ENCODE results near the gene PBX1. TPM values are rescaled to one million over a fixed set of nuclear protein-coding genes. Genes with fewer than 3 reads are reported as not detected.

The PBX1 gene
- total and polyA plus RNA-seq, 2 donors (not counting 3 experiments of a cell fraction or from before 2014, with no cell fraction given) = 10.7 to 24.1 TPM

GRCh38 chr1:164610538-164611222, 51.7 kb downstream of the PBX1 start:
- TF ChIP-seq POLR2AphosphoS5 (IDR thresholded peaks at IDR 0.05; ENCODE audit: insufficient read depth, low read depth, low read length) (no peak), FOS (IDR thresholded peaks at IDR 0.05; ENCODE audit: borderline replicate concordance, insufficient read depth, low read length) (no peak), MAX (IDR thresholded peaks at IDR 0.05; ENCODE audit: insufficient read depth, insufficient read length) (no peak), POLR2A (IDR thresholded peaks at IDR 0.05; ENCODE audit: low read depth, low read length) (no peak), EZH2 (IDR thresholded peaks at IDR 0.05; ENCODE audit: borderline replicate concordance, low read depth, low read length, severe bottlenecking) (no peak)
- Histone ChIP-seq H3K27ac (ENCODE audit: insufficient read depth, low read depth, low read length) (no peak overlapping the region), H3K27me3 (ENCODE audit: control insufficient read depth in 2 of 2, insufficient read depth in 2 of 2, low read length in 2 of 2) (no peaks in the 10 kb centered on the region), H3K9me3 (replicated peaks; ENCODE audit: control insufficient read depth, insufficient read depth, low read length) (no peaks in the 10 kb centered on the region), H2AFZ (ENCODE audit: low read depth, low read length) (no peak overlapping the region), H3K79me2 (ENCODE audit: control insufficient read depth, insufficient read depth, low read length) (no peaks in the 10 kb centered on the region), H3K9me1 (replicated peaks; ENCODE audit: control insufficient read depth, extremely low read depth, insufficient read depth, low read length) (no peaks in the 10 kb centered on the region), H3K4me1 (ENCODE audit: control insufficient read depth, extremely low read depth, insufficient read depth, low read length) (peaks cover 7% of the 10 kb centered on the region), H3K36me3 (ENCODE audit: control insufficient read depth in 2 of 2, extremely low read depth in 1 of 2, insufficient read depth in 2 of 2, low read length in 2 of 2) (no peaks in the 10 kb centered on the region), H3K4me3 (replicated peaks in 1 of 3; ENCODE audit: insufficient read depth in 1 of 3, low read depth in 1 of 3, low read length in 3 of 3) (no peak overlapping the region), H4K20me1 (replicated peaks; ENCODE audit: control insufficient read depth, extremely low read depth, insufficient read depth, low read length) (no peaks in the 10 kb centered on the region), H3K4me2 (ENCODE audit: insufficient read depth, low read length) (no peak overlapping the region), H3K9ac (replicated peaks; ENCODE audit: extremely low read depth, insufficient read depth, low read length) (no peak overlapping the region)
- POLR2A ChIA-PET = no interaction called here
- DNase-seq (ENCODE audit: low read depth, low spot score) (no peak), FAIRE-seq (no peak)
- dilution Hi-C loops (cut with MboI; ENCODE audit: extremely low pct_ligation_motif_present, low sequenced_read_pairs) (no loop called here), intact Hi-C loops (cut with micrococcal nuclease) (loop anchor here (1.0 kb wide), 1 partner anchor 51 kb away; the partner anchor contains the start of gene PBX1)
- BruUV-seq (replicated peaks) = no TSS peak
- CTCF ChIA-PET = interaction anchor here (0.8 to 3.1 kb wide), 3 partner anchors 8 to 52 kb away, joined by 3 to 15 read pairs (median 7); partner anchors contain the start of gene PBX1
